ENCODE measurements around the gene CIB2. TPM values are rescaled to one million over a fixed set of nuclear protein-coding genes. Genes with fewer than 3 reads are reported as not detected.
A peak's percentile ranks its signal among the peaks of the same experiment; 100 is the strongest.

The CIB2 gene
- total RNA-seq, 2 donors from 2014 or later: 16.7 to 23.0 TPM

- 53% methylated on average over 11 of the region's 11 CpGs for WGBS
- H3K9me3 ChIP-seq: no peaks in the 10 kb centered on the region
- intact Hi-C loops (cut with DNase I): loop anchor here (2.0 kb wide), 2 partner anchors 142 to 150 kb away; no protein-coding TSS in a partner anchor
- H3K36me3 ChIP-seq: no peaks in the 10 kb centered on the region
- DNase-seq (ENCODE audit: low spot score): peak; percentile 78
- no peak overlapping the region for H3K4me3 ChIP-seq
- H3K27ac ChIP-seq: no peak overlapping the region
- TF ChIP-seq POLR2A (IDR thresholded peaks at IDR 0.05) (no peak), CTCF (IDR thresholded peaks at IDR 0.05) (peak; percentile 88 to 98 (median 96)), POLR2AphosphoS5 (IDR thresholded peaks at IDR 0.05) (peak; percentile 34)
- no peaks in the 10 kb centered on the region for H3K27me3 ChIP-seq (replicated peaks; ENCODE audit: insufficient read depth)
- H3K4me1 ChIP-seq (replicated peaks): no peaks in the 10 kb centered on the region
Measured at GRCh38 chr15:78108300-78109084, 22.8 kb downstream of the CIB2 start.

GRCh38 chr15:78107471-78107870 lies 23.8 kb downstream of the CIB2 start:
- H3K4me3 ChIP-seq: no peak overlapping the region
- no peak overlapping the region for H3K27ac ChIP-seq
- WGBS: 94% methylated on average over 8 of the region's 8 CpGs
- DNase-seq (ENCODE audit: low spot score): no peak
- TF ChIP-seq CTCF (IDR thresholded peaks at IDR 0.05) (no peak), POLR2A (IDR thresholded peaks at IDR 0.05) (no peak), POLR2AphosphoS5 (IDR thresholded peaks at IDR 0.05) (no peak)
- no peaks in the 10 kb centered on the region for H3K36me3 ChIP-seq
- intact Hi-C loops (cut with DNase I): no loop called here
- no peaks in the 10 kb centered on the region for H3K9me3 ChIP-seq
- no peaks in the 10 kb centered on the region for H3K4me1 ChIP-seq (replicated peaks)
- no peaks in the 10 kb centered on the region for H3K27me3 ChIP-seq (replicated peaks; ENCODE audit: insufficient read depth)

- no peaks in the 10 kb centered on the region for H3K27me3 ChIP-seq (replicated peaks; ENCODE audit: insufficient read depth)
- 92% methylated on average over 16 of the region's 16 CpGs for WGBS
- intact Hi-C loops (cut with DNase I): no loop called here
- no peaks in the 10 kb centered on the region for H3K9me3 ChIP-seq
- no peak for DNase-seq (ENCODE audit: low spot score)
- no peak overlapping the region for H3K27ac ChIP-seq
- H3K4me3 ChIP-seq: no peak overlapping the region
- no peaks in the 10 kb centered on the region for H3K4me1 ChIP-seq (replicated peaks)
- no peak for TF ChIP-seq POLR2AphosphoS5 (IDR thresholded peaks at IDR 0.05)
- TF ChIP-seq POLR2A (IDR thresholded peaks at IDR 0.05): no peak
- TF ChIP-seq CTCF (IDR thresholded peaks at IDR 0.05): no peak
- H3K36me3 ChIP-seq: no peaks in the 10 kb centered on the region
Measured at GRCh38 chr15:78105476-78106241, 25.6 kb downstream of the CIB2 start.

- Histone ChIP-seq H3K4me3 (no peak overlapping the region), H3K36me3 (no peaks in the 10 kb centered on the region), H3K27me3 (replicated peaks; ENCODE audit: insufficient read depth) (no peaks in the 10 kb centered on the region), H3K27ac (no peak overlapping the region), H3K9me3 (no peaks in the 10 kb centered on the region), H3K4me1 (replicated peaks) (no peaks in the 10 kb centered on the region)
- no peak for DNase-seq (ENCODE audit: low spot score)
- TF ChIP-seq POLR2A (IDR thresholded peaks at IDR 0.05) (no peak), POLR2AphosphoS5 (IDR thresholded peaks at IDR 0.05) (no peak), CTCF (IDR thresholded peaks at IDR 0.05) (no peak)
- intact Hi-C loops (cut with DNase I): loop anchor here (5.0 kb wide), 1 partner anchor 98 kb away; no protein-coding TSS in a partner anchor
- 86% methylated on average over 12 of the region's 12 CpGs for WGBS
Measured at GRCh38 chr15:78104566-78105475, 26.4 kb downstream of the CIB2 start.

Data from prostate gland (tissue), 2 donors.